Activated CD4-positive, alpha-beta T cell treated with anti-CD3 and anti-CD28 coated beads, Interleukin-2, amount 10 ng/mL, durations not matched to agents 24 days and 14 days (primary cell): ENCODE results near the gene FRMD3. TPM values are rescaled to one million over a fixed set of nuclear protein-coding genes. Genes with fewer than 3 reads are reported as not detected.

Experiments
- DNase-seq: peaks from one replicate; pipeline ENCODE4 v3.0.0; 2022
- H3K27ac Mint-ChIP-seq: one replicate; pipeline ENCODE4 v1.8.0; 2022; ENCODE audit warnings: mild to moderate bottlenecking, mixed read lengths
- H3K27me3 Mint-ChIP-seq: one replicate; pipeline ENCODE4 v1.8.0; 2022; ENCODE audit warnings: mixed read lengths
- H3K36me3 Mint-ChIP-seq: one replicate; pipeline ENCODE4 v1.8.0; 2022; ENCODE audit warnings: low read depth, mild to moderate bottlenecking, mixed read lengths
- H3K4me1 Mint-ChIP-seq: one replicate; pipeline ENCODE4 v1.8.0; 2021; ENCODE audit warnings: mixed read lengths
- H3K4me3 Mint-ChIP-seq: one replicate; pipeline ENCODE4 v1.8.0; 2022; ENCODE audit warnings: mild to moderate bottlenecking, moderate library complexity, mixed read lengths
- H3K9me3 Mint-ChIP-seq: one replicate; pipeline ENCODE4 v1.8.0; 2021; ENCODE audit warnings: mixed read lengths
- intact Hi-C: fragments of 100-400 bp; cut with micrococcal nuclease; formaldehyde crosslinking; loops from one replicate; pipeline ENCODE4 v1.15.1; 2023
- total RNA-seq: library from RNA; stranded (reverse); gene quantifications from 2 replicates; pipeline ENCODE4 v1.2.3, GENCODE V29; 2022

The FRMD3 gene
- total RNA-seq, 1 donor from 2014 or later = 0.30 TPM

- no peak for DNase-seq
- Mint-ChIP-seq H3K9me3 (peaks cover 13% of the 10 kb centered on the region), H3K4me1 (peaks cover 11% of the 10 kb centered on the region), H3K27me3 (peaks cover 7% of the 10 kb centered on the region), H3K36me3 (peaks cover 2% of the 10 kb centered on the region), H3K4me3 (no peak overlapping the region), H3K27ac (no peak overlapping the region)
- intact Hi-C loops = no loop called here
Observed at GRCh38 chr9:83477120-83477519, 61.1 kb downstream of the FRMD3 start.

DNA sequence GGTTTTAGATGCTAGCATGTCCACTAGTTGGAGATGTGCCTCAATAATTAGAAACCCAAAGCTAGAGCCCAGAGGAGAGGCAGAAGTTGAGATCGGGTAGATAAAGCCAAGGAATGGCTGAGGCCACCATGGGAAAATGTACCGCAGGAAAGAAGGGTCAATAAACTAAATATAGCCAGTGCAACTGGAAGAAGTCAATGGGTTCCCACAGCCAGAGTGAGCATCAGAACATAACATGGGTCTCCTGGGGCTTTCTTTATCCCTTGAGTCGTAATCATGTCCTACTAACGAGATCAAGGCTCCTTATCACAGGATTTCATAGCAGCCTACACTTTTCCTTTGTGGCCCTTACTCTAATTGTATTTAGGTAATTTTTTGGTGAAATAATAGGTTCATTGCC is 61.7 kb downstream of the FRMD3 start:
- no peak for DNase-seq
- H3K27me3 Mint-ChIP-seq = peaks cover 7% of the 10 kb centered on the region
- peaks cover 17% of the 10 kb centered on the region for H3K9me3 Mint-ChIP-seq
- no peak overlapping the region for H3K4me3 Mint-ChIP-seq
- H3K27ac Mint-ChIP-seq = no peak overlapping the region
- H3K36me3 Mint-ChIP-seq = peaks cover 2% of the 10 kb centered on the region
- H3K4me1 Mint-ChIP-seq = peaks cover 11% of the 10 kb centered on the region
- intact Hi-C loops = no loop called here

GRCh38 chr9:83475741-83476140 is 62.5 kb downstream of the FRMD3 start:
- DNase-seq = no peak
- intact Hi-C loops = no loop called here
- H3K27me3 Mint-ChIP-seq = peaks cover 7% of the 10 kb centered on the region
- H3K9me3 Mint-ChIP-seq = peaks cover 17% of the 10 kb centered on the region
- peaks cover 11% of the 10 kb centered on the region for H3K4me1 Mint-ChIP-seq
- H3K36me3 Mint-ChIP-seq = peaks cover 2% of the 10 kb centered on the region
- H3K27ac Mint-ChIP-seq = no peak overlapping the region
- H3K4me3 Mint-ChIP-seq = no peak overlapping the region

DNA sequence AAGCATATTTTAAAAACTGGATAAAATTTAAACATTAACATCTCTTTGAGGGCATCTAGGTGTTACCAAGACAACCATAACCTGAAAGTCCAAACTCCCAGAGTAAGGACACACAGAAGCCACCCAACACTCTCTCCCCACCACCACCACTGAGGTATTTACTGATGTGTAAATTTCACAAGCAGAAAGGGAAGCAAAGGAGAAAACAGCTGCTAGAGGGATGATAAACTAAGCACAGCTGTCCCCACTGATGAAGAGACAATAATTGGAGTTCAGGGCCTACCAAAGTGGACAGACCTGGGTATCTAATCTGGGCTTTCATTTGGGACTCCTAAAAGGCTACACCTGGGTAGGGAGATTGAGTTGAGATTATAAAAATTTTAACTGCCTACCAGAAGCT is 63.6 kb downstream of the FRMD3 start:
- Mint-ChIP-seq H3K36me3 (peaks cover 2% of the 10 kb centered on the region), H3K4me3 (no peak overlapping the region), H3K27ac (no peak overlapping the region), H3K27me3 (peaks cover 10% of the 10 kb centered on the region), H3K4me1 (peaks cover 11% of the 10 kb centered on the region), H3K9me3 (peaks cover 17% of the 10 kb centered on the region)
- intact Hi-C loops = no loop called here
- DNase-seq = no peak

GRCh38 chr9:83473488-83473971 is 64.7 kb downstream of the FRMD3 start:
- Mint-ChIP-seq H3K4me3 (peak overlapping the region; percentile 70), H3K36me3 (no peaks in the 10 kb centered on the region), H3K4me1 (peaks cover 11% of the 10 kb centered on the region), H3K9me3 (peaks cover 13% of the 10 kb centered on the region), H3K27me3 (peaks cover 13% of the 10 kb centered on the region), H3K27ac (peak overlapping the region; percentile 72)
- DNase-seq = peak; percentile 61
- intact Hi-C loops = no loop called here

GRCh38 chr9:83472764-83473163 is 65.4 kb downstream of the FRMD3 start:
- Mint-ChIP-seq H3K36me3 (no peaks in the 10 kb centered on the region), H3K27me3 (peaks cover 15% of the 10 kb centered on the region), H3K9me3 (peaks cover 13% of the 10 kb centered on the region), H3K4me1 (peaks cover 11% of the 10 kb centered on the region), H3K4me3 (peak overlapping the region; percentile 70), H3K27ac (no peak overlapping the region)
- no peak for DNase-seq
- intact Hi-C loops = no loop called here

GRCh38 chr9:83472221-83472665 is 66.0 kb downstream of the FRMD3 start:
- no peak overlapping the region for H3K27ac Mint-ChIP-seq
- H3K27me3 Mint-ChIP-seq = peaks cover 13% of the 10 kb centered on the region

DNA sequence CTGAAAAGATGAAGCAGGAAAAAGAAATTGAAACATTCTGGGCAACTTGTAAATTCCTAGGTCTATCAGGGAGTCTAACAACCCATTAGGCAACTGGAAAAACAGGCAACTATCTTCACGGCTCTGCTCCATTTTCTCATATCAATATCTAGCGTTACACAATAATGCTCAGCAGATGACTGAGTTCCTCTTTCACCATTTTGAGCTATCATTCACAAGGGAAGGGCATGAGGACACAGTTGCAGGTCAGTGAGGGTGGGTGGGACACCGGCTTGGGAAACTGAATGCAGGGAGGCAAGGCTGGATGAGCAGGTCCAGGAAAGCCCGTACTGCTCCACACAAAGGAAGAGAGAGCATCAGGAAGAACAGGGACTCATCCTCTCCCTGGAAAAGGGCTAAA is 67.0 kb downstream of the FRMD3 start:
- DNase-seq = no peak
- no peak overlapping the region for H3K27ac Mint-ChIP-seq
- peaks cover 10% of the 10 kb centered on the region for H3K27me3 Mint-ChIP-seq
- H3K4me1 Mint-ChIP-seq = peaks cover 11% of the 10 kb centered on the region
- H3K4me3 Mint-ChIP-seq = no peak overlapping the region
- intact Hi-C loops = no loop called here
- H3K9me3 Mint-ChIP-seq = peaks cover 10% of the 10 kb centered on the region
- H3K36me3 Mint-ChIP-seq = no peaks in the 10 kb centered on the region

More at GRCh38 chr9:83472221-83472665, 66.0 kb downstream of the FRMD3 start:
- intact Hi-C loops = no loop called here
- H3K9me3 Mint-ChIP-seq = peaks cover 13% of the 10 kb centered on the region
- no peak for DNase-seq
- no peak overlapping the region for H3K4me3 Mint-ChIP-seq
- peaks cover 11% of the 10 kb centered on the region for H3K4me1 Mint-ChIP-seq
- no peaks in the 10 kb centered on the region for H3K36me3 Mint-ChIP-seq

DNA sequence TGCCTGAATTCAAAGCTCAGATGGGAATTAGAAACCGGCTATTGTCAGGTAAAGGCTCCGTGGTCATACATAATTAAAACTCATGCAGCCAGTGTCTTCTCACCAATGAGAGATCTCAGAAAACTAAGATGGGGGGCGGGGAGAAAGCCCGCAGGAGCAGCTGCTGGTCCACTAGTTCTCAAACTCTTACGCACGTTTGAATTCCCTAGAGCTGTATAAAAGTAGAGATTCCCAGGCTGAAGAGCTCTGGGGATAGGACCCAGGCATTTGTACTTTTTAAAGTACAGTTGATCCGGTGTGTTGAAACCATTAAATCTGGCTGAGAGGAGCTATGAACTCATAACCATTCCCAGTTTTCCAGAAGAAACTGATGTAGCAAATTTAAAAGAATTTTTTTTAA is 68.5 kb downstream of the FRMD3 start:
- Mint-ChIP-seq H3K27ac (no peak overlapping the region), H3K27me3 (peaks cover 11% of the 10 kb centered on the region), H3K36me3 (no peaks in the 10 kb centered on the region), H3K4me3 (no peak overlapping the region), H3K9me3 (peaks cover 10% of the 10 kb centered on the region), H3K4me1 (peaks cover 11% of the 10 kb centered on the region)
- intact Hi-C loops = no loop called here
- DNase-seq = no peak

DNA sequence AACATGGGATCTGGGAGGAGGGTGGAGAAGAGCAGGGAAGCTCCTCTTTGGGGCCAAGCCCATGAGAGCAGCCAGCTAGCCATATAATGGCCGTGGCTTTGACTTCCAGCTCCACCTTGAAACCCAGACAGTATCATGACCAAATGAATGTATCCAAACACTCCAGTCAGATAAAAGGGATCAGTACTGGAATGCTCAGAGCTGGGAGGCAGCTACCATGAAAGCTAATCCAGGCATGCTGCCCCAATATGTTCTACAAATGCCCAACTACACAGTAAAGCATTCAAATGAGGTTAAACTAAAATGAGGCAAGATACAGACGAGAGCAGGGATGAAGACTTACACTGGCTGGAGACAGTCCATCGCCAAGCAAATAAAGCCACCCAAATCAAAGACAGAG is 69.4 kb downstream of the FRMD3 start:
- H3K36me3 Mint-ChIP-seq = no peaks in the 10 kb centered on the region

DNA sequence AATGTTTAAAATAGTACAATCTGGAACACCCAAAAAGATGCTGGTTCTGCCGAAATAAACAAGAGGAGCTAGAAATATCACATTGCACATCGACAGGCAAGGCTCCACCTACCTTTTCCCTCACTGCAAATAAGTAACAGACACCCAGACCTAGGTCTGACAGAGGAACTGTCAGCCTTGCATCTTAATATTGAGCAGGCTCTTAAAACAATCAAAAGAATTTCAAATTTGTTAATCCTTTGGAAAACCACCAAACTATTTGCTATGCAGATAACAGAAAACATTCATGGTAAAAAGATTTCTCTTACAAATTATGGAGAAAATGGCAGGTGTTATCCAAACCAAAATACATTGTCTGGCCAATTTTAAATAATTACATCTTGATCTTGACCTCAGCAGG is 71.3 kb downstream of the FRMD3 start:
- Mint-ChIP-seq H3K27me3 (peaks cover 11% of the 10 kb centered on the region), H3K36me3 (no peaks in the 10 kb centered on the region), H3K4me3 (no peak overlapping the region), H3K27ac (no peak overlapping the region), H3K4me1 (no peaks in the 10 kb centered on the region), H3K9me3 (peaks cover 1% of the 10 kb centered on the region)
- intact Hi-C loops = no loop called here
- no peak for DNase-seq

More for the DNA sequence above, 69.4 kb downstream of the FRMD3 start:
- no peak overlapping the region for H3K27ac Mint-ChIP-seq
- H3K27me3 Mint-ChIP-seq = peaks cover 11% of the 10 kb centered on the region
- intact Hi-C loops = no loop called here
- H3K4me1 Mint-ChIP-seq = peaks cover 10% of the 10 kb centered on the region
- peaks cover 10% of the 10 kb centered on the region for H3K9me3 Mint-ChIP-seq
- no peak overlapping the region for H3K4me3 Mint-ChIP-seq
- no peak for DNase-seq

- Mint-ChIP-seq H3K9me3 (peaks cover under 1% of the 10 kb centered on the region), H3K36me3 (no peaks in the 10 kb centered on the region), H3K4me1 (no peaks in the 10 kb centered on the region), H3K4me3 (no peak overlapping the region), H3K27ac (no peak overlapping the region), H3K27me3 (peaks cover 11% of the 10 kb centered on the region)
- intact Hi-C loops = no loop called here
- DNase-seq = no peak
Observed at GRCh38 chr9:83466351-83466750, 71.8 kb downstream of the FRMD3 start.

- H3K36me3 Mint-ChIP-seq = no peaks in the 10 kb centered on the region
- no peaks in the 10 kb centered on the region for H3K27me3 Mint-ChIP-seq
- H3K9me3 Mint-ChIP-seq = peaks cover 3% of the 10 kb centered on the region
- H3K27ac Mint-ChIP-seq = no peak overlapping the region
- no peaks in the 10 kb centered on the region for H3K4me1 Mint-ChIP-seq
- no peak overlapping the region for H3K4me3 Mint-ChIP-seq
- DNase-seq = no peak
- intact Hi-C loops = no loop called here
Observed at GRCh38 chr9:83459830-83460229, 78.4 kb downstream of the FRMD3 start.

DNA sequence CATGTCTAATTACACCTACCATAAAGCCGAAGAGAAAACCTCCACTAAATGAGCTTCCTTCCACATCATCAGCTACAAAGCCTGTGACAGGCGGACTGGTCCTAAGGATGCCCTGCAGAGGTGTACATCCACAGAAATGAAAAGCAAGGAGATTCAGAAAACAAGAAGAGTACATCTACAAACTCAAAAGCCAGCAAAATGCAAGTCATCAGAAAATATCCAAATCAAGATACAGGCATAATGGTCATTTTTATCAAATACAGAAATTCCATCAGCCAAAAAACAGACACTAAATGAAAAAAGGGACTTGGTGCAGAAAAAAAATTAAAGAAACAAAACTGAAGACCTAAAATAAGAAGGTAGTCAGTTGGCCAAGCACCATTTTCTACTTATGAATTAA is 79.7 kb downstream of the FRMD3 start:
- intact Hi-C loops = no loop called here
- H3K36me3 Mint-ChIP-seq = no peaks in the 10 kb centered on the region
- no peak for DNase-seq
- H3K4me1 Mint-ChIP-seq = no peaks in the 10 kb centered on the region
- H3K27ac Mint-ChIP-seq = no peak overlapping the region
- H3K9me3 Mint-ChIP-seq = peaks cover 3% of the 10 kb centered on the region
- no peak overlapping the region for H3K4me3 Mint-ChIP-seq
- H3K27me3 Mint-ChIP-seq = no peaks in the 10 kb centered on the region

DNA sequence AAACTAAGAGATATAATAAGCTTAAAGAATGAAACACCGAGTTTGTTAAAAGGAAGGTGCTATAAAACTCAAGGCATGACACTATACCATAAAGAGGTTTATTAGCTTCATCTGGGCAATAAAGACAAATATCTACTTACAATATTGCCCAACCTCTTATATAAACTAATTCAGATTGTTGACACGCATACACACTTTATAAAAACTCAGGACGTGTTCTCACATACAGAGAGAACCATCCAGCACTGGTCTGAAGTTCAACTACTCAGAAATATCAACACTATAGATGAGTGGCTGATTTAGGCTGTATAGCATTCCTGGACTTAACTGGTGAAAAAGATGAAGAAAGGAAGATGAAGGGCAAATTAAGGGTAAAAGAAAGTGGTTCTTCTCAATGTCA is 81.2 kb downstream of the FRMD3 start:
- intact Hi-C loops = no loop called here
- no peaks in the 10 kb centered on the region for H3K27me3 Mint-ChIP-seq

More for the DNA sequence above, 81.2 kb downstream of the FRMD3 start:
- no peak overlapping the region for H3K4me3 Mint-ChIP-seq
- H3K27ac Mint-ChIP-seq = no peak overlapping the region
- DNase-seq = no peak
- H3K36me3 Mint-ChIP-seq = no peaks in the 10 kb centered on the region
- H3K9me3 Mint-ChIP-seq = peaks cover 3% of the 10 kb centered on the region
- H3K4me1 Mint-ChIP-seq = no peaks in the 10 kb centered on the region
